Body of pancreas (tissue), 4 donors: ENCODE measurements around the gene MMD2. TPM values are rescaled to one million over a fixed set of nuclear protein-coding genes. Genes with fewer than 3 reads are reported as not detected.

ENCODE experiments used
- ATAC-seq: fragments of 150-250 bp; one replicate; pipeline ENCODE4 v1.9.1; 2016
- DNase-seq, 4 donors: peaks; one replicate each; pipeline ENCODE4 v3.0.0-alpha.2; 2019
- H3K27ac ChIP-seq, 4 donors: fragments of 200-600 bp; sonication (generic); 1 replicate in 3 of 4; 2 replicates in 1 of 4; pipeline versions ENCODE4 v1.5.1 to v1.6.1; 2016 to 2019; ENCODE audit warnings: mild to moderate bottlenecking in 1 of 4, mixed read lengths in 1 of 4, moderate library complexity in 1 of 4
- H3K27me3 ChIP-seq, 2 donors: fragments of 200-600 bp; sonication (generic); one replicate each; pipeline ENCODE4 v1.6.0; 2016; ENCODE audit warnings: mild to moderate bottlenecking in 1 of 2
- H3K36me3 ChIP-seq, 2 donors: fragments of 200-600 bp; sonication (generic); replicated peaks in 1 of 2; 2 replicates each; pipeline ENCODE4 v1.5.1; 2016; ENCODE audit warnings: low read depth in 2 of 2; ENCODE audit not compliant: insufficient read depth in 1 of 2
- H3K4me1 ChIP-seq: fragments of 200-600 bp; sonication (generic); one replicate; pipeline ENCODE4 v1.6.0; 2016
- H3K4me3 ChIP-seq, 2 donors: fragments of 200-600 bp; sonication (generic); 1 replicate in 1 of 2; 2 replicates in 1 of 2; pipeline ENCODE4 v1.5.1; 2016 to 2019
- H3K9me3 ChIP-seq, 3 donors: fragments of 200-600 bp; sonication (generic); 1 replicate in 2 of 3; 2 replicates in 1 of 3; pipeline ENCODE4 v1.5.1; 2016
- POLR2A ChIP-seq, 3 donors: fragments of 450-650 bp; IDR thresholded peaks; one replicate each; pipeline ENCODE4 v1.6.1; 2016; ENCODE audit warnings: antibody characterized with exemption in 3 of 3, mild to moderate bottlenecking in 2 of 3
- WGBS, 2 donors: methylation state at CpG; one replicate each; pipeline ENCODE4 v1.1.5; 2017; 5-methylcytosine and 5-hydroxymethylcytosine counted together
- intact Hi-C: fragments of 100-400 bp; cut with DNase I; formaldehyde crosslinking; loops from one replicate; pipeline ENCODE4 v1.15.1; 2023
- total RNA-seq, 2 donors: library from RNA; depleted of rRNA; stranded (reverse); fragments of >200 nt; gene quantifications; one replicate each; pipeline ENCODE4 v1.1.0, GENCODE V29; 2016
- TF ChIP-seq, protein P1 (sequence below), 7 experiments: fragments of 450-650 bp in 4 of 7; fragments of 200-600 bp in 3 of 7; sonication (generic) in 3 of 7; IDR thresholded peaks; one replicate each; pipeline ENCODE4 v1.5.1; 2016 to 2019; ENCODE audit warnings: antibody characterized with exemption in 7 of 7

Gene MMD2
- total RNA-seq, 2 donors from 2014 or later = not detected

DNA sequence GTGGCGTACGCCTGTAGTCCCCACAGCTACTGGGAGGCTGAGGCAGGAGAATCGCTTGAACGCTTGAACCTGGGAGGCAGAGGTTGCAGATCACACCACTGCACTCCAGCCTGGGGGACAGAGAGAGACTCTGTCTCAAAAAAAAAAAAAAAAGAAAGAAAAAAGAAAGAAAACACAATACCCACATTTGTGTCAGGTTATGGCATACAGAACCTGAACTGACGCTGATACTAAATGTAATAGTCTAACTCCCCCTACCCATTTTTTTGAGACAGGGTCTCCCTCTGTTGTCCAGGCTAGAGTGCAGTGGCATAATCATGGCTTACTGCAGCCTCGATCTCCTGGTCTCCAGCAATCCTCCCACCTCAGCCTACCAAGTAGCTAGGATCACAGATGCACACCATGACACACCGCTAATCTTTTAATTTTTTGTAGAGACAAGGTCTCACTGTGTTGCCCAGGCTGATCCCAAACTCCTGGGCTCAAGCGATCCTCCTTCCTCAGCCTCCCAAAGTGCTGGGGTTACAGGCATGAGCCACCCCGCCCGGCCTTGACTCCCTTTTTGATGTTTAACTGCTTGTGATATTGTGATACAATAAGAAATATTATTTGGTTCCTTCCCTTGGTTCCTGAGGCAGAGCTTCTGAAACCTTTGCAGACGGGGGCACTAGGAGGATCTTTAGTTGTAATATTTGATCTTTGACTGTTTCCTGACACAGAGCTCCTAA, 6.5 kb upstream of the MMD2 start:
- H3K27ac ChIP-seq = no peak overlapping the region
- H3K4me3 ChIP-seq = no peak overlapping the region
- H3K36me3 ChIP-seq = no peaks in the 10 kb centered on the region
- H3K4me1 ChIP-seq = no peaks in the 10 kb centered on the region
- TF ChIP-seq, protein P1, sequence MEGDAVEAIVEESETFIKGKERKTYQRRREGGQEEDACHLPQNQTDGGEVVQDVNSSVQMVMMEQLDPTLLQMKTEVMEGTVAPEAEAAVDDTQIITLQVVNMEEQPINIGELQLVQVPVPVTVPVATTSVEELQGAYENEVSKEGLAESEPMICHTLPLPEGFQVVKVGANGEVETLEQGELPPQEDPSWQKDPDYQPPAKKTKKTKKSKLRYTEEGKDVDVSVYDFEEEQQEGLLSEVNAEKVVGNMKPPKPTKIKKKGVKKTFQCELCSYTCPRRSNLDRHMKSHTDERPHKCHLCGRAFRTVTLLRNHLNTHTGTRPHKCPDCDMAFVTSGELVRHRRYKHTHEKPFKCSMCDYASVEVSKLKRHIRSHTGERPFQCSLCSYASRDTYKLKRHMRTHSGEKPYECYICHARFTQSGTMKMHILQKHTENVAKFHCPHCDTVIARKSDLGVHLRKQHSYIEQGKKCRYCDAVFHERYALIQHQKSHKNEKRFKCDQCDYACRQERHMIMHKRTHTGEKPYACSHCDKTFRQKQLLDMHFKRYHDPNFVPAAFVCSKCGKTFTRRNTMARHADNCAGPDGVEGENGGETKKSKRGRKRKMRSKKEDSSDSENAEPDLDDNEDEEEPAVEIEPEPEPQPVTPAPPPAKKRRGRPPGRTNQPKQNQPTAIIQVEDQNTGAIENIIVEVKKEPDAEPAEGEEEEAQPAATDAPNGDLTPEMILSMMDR (IDR thresholded peaks at IDR 0.05) = no peak
- no peak for TF ChIP-seq POLR2A (IDR thresholded peaks at IDR 0.05)
- no peaks in the 10 kb centered on the region for H3K9me3 ChIP-seq
- intact Hi-C loops = no loop called here
- 79 to 87% methylated on average over 10 to 11 of the region's 11 CpGs for WGBS, 2 donors
- no peak for ATAC-seq
- H3K27me3 ChIP-seq = peaks cover 0 to 3% of the 10 kb centered on the region in 2 donors
- no peak for DNase-seq

DNA sequence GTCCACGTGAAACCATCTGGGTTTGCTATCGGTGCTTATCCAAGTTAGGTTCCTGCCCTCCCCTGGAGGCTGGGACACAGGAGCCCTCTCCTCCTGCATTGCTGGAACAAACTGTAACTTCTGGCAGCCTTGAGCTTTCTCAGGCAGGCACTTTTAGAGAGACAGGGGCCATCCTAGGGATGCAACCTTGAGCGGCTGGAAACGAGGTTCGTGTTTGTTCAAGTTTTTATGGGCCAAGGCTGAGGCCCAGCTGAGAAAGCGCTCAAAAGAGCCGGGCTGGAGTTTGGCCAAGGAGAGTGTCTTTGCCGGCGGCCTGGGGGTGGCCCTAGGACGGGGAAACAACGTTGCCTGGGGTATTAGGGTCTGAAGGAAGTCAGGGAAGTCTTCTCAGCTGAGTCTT, 5.5 kb upstream of the MMD2 start:
- ATAC-seq = no peak
- Histone ChIP-seq H3K36me3 (no peaks in the 10 kb centered on the region), H3K4me3 (no peak overlapping the region), H3K9me3 (no peaks in the 10 kb centered on the region), H3K4me1 (no peaks in the 10 kb centered on the region), H3K27ac (no peak overlapping the region), H3K27me3 (peaks cover 0 to 7% of the 10 kb centered on the region in 2 donors)
- 41 to 49% methylated on average over 11 of the region's 11 CpGs for WGBS, 2 donors
- no peak for TF ChIP-seq POLR2A (IDR thresholded peaks at IDR 0.05)
- TF ChIP-seq, protein P1 (IDR thresholded peaks at IDR 0.05) = no peak
- no peak for DNase-seq
- intact Hi-C loops = no loop called here

DNA sequence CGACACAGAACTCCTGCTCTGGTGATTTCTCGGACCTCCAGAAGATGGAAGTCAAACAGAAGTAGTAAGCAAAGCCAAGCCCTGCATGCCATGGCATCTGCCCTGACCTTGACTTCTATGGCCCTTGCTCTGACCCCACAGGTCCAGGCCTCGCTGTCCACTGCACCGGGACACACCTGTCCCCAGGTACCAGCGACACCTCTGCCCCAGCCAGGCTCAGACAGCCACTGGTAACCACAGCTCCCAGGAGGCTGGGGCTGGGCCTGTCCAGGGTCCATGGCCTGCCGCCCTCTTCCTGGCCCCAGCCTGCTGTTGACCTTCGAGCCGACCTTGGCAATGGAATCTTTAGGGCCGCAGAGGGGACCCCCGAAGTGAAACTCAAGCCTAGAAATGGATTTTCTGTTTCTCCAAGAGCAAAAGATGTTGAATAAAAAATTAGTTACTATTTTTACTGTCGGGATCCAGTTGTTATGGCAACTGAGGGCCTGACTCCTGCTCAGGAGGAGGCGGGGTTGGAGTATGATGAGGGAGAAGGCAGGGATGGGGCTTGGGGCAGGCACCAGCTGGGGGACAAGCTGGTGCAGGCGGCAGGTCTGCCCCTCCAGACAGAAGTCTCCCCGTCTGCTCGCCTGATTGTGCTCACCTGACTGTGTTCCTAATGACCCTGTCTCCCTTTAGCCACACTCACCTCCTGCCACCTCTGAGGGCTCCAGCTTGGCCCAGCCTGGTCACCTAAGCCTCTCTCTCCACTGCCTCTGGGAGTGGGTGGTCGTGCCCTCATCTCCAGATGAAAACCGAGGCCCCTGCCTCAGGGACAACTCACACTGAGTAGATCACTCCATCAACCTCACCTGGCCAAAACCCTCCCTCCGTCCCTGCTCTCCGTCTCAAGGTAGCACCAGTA, 4.1 kb upstream of the MMD2 start:
- Histone ChIP-seq H3K27me3 (peaks cover 0 to 15% of the 10 kb centered on the region in 2 donors), H3K36me3 (no peaks in the 10 kb centered on the region), H3K27ac (no peak overlapping the region), H3K4me1 (peaks cover 7% of the 10 kb centered on the region), H3K9me3 (no peaks in the 10 kb centered on the region), H3K4me3 (no peak overlapping the region)
- DNase-seq (no peak), ATAC-seq (no peak)
- 55 to 66% methylated on average over 13 to 19 of the region's 19 CpGs for WGBS, 2 donors
- TF ChIP-seq, protein P1 (IDR thresholded peaks at IDR 0.05) = no peak
- TF ChIP-seq POLR2A (IDR thresholded peaks at IDR 0.05) = no peak
- intact Hi-C loops = no loop called here

DNA sequence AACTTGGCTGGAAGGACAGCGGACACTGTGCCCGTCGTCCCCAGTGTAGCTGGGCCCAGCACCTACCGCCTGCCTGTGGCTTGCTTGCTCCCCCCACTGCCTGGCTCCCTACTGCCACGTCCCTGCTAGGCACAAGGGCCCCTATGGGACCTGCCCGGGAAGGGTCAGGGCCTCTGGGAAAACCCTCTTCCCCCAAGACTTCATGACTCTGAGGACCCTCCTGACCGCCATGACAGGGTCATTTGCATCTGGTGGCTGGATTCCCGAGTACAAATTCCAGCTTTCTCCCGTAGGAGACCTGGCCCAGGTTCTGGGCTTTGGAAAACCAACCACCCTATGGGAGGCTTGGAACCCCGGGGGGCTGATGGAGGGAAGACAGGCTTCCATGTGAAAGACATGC, 1.4 kb upstream of the MMD2 start:
- Histone ChIP-seq H3K4me1 (peaks cover 7% of the 10 kb centered on the region), H3K27me3 (peaks cover 0 to 17% of the 10 kb centered on the region in 2 donors), H3K9me3 (no peaks in the 10 kb centered on the region), H3K27ac (no peak overlapping the region), H3K36me3 (no peaks in the 10 kb centered on the region), H3K4me3 (no peak overlapping the region)
- 51% methylated on average over 10 of the region's 10 CpGs; no CpG with 5 or more reads in 1 of the 2 donors for WGBS, 2 donors
- intact Hi-C loops = no loop called here
- no peak for TF ChIP-seq POLR2A (IDR thresholded peaks at IDR 0.05)
- TF ChIP-seq, protein P1 (IDR thresholded peaks at IDR 0.05) = no peak
- DNase-seq = peak in 1 of 4 donors; percentile 10
- no peak for ATAC-seq
